ENCODE measurements around the gene LENG1. TPM values are rescaled to one million over a fixed set of nuclear protein-coding genes. Genes with fewer than 3 reads are reported as not detected.

LENG1 gene
- total and polyA plus RNA-seq, 9 of the 15 experiments (the other 6 are each of a cell fraction or from before 2014, with no cell fraction given) = 0.30 to 10.5 (median 4.7) TPM

GRCh38 chr19:54115109-54116063 is 44.1 kb downstream of the LENG1 start, which contains the start of the genes PRPF31 and TFPT (continued):
- TF ChIP-seq PREB (CRISPR knock-in tag; IDR thresholded peaks at IDR 0.05) = peak; percentile 93; the same call in 1 of the 2 replicates
- peak; percentile 37 to 59; a peak in 3 of 4 replicates for TF ChIP-seq NRF1 (conservative IDR thresholded peaks at IDR 0.05 in 1 of 2, IDR thresholded peaks at IDR 0.05 in 1 of 2)
- peak; percentile 85 for TF ChIP-seq ETV5 (CRISPR knock-in tag; IDR thresholded peaks at IDR 0.05; ENCODE audit: low read depth)
- no peak for TF ChIP-seq PCBP2 (IDR thresholded peaks at IDR 0.05; ENCODE audit: low read depth, low read length, poor library complexity, severe bottlenecking)
- peak; percentile 94; the same call in 1 of the 2 replicates for TF ChIP-seq STAT6 (CRISPR knock-in tag; IDR thresholded peaks at IDR 0.05)
- TF ChIP-seq ZNF3 (CRISPR knock-in tag; IDR thresholded peaks at IDR 0.05) = no peak
- 0 out of 2 replicates have a peak, but pooled peaks have one; percentile 84 for TF ChIP-seq ZNF830 (CRISPR knock-in tag; IDR thresholded peaks at IDR 0.05)
- peak; percentile 70 for TF ChIP-seq SMAD4 (CRISPR knock-in tag; conservative IDR thresholded peaks at IDR 0.05)
- TF ChIP-seq DIDO1 (tag; IDR thresholded peaks at IDR 0.05; ENCODE audit: low read depth) = peak; percentile 98
- no peak for TF ChIP-seq ZNF212 (CRISPR knock-in tag; IDR thresholded peaks at IDR 0.05)
- TF ChIP-seq CTBP1 (IDR thresholded peaks at IDR 0.05; ENCODE audit: borderline replicate concordance) = peak; percentile 54; the same call in 1 of the 2 replicates
- TF ChIP-seq HDAC8 (tag; IDR thresholded peaks at IDR 0.05) = peak; percentile 69; the same call in 1 of the 2 replicates
- peak; percentile 97 for TF ChIP-seq ZNF143 (CRISPR knock-in tag; IDR thresholded peaks at IDR 0.05)
- no peak for TF ChIP-seq CREBBP (IDR thresholded peaks at IDR 0.05; ENCODE audit: low read depth, low read length)
- TF ChIP-seq HDAC2 (IDR thresholded peaks at IDR 0.05) = peak; percentile 91
- TF ChIP-seq FOXM1 (IDR thresholded peaks at IDR 0.05; ENCODE audit: low read depth) = 0 out of 2 replicates have a peak, but pooled peaks have one; percentile 23
- TF ChIP-seq FOXM1 (CRISPR knock-in tag; IDR thresholded peaks at IDR 0.05; ENCODE audit: low read depth) = no peak
- TF ChIP-seq ZKSCAN1 (IDR thresholded peaks at IDR 0.05; ENCODE audit: low read depth, low read length) = peak; percentile 98

Measured in K562 (cell line).